Measurements from ENCODE around the gene GIPC3.

The GIPC3 gene

DNA sequence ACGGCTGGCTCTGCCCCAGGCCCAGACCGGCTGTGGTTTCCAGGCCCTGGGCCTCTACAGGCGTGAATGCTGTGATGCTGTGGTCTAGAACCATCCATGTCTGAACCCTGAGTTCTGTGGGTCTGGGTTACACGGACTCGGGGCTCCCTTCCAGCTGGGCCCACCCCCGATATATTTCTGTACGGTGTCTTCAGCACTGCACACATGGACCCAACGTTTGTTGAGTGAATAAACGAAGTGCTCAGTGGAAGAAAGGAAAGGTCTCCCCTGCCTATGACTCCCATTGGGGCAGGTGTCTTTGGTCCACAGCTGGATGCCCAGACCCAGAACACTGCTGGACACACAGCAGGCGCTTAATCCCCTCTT lies 39.6 kb upstream of the GIPC3 start:
- no peaks in the 10 kb centered on the region for H3K9me3 Mint-ChIP-seq
- peaks cover 57% of the 10 kb centered on the region for H3K36me3 Mint-ChIP-seq (ENCODE audit: low read depth)
- DNase-seq: no peak

DNA sequence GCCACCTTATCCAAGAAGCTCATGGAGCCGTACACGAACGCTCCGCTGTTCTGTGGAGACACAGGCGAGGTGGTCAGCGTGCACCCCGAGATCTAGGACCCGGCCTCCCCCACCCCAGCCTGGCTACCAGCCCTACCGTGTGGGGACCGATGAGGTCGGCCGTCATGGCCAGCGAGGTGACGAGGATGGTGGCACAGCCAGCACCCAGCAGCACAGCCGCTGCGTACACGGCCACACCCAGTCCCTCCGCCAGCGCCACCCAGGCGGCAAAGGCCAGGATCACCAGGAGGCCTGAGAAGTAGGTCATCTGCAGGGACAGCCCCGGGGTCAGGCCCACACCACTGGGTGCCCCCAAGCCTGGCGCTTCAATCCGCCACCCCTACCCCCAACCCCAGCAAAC lies 39.2 kb upstream of the GIPC3 start:
- Mint-ChIP-seq H3K4me1 (ENCODE audit: low read depth) (peaks cover 12% of the 10 kb centered on the region), H3K36me3 (ENCODE audit: low read depth) (peaks cover 61% of the 10 kb centered on the region), H3K27me3 (no peaks in the 10 kb centered on the region), H3K9me3 (no peaks in the 10 kb centered on the region), H3K4me3 (no peak overlapping the region), H3K27ac (peak overlapping the region; percentile 87)
- no peak for DNase-seq

More for the DNA sequence above, 39.6 kb upstream of the GIPC3 start:
- peaks cover 9% of the 10 kb centered on the region for H3K4me1 Mint-ChIP-seq (ENCODE audit: low read depth)
- no peak overlapping the region for H3K4me3 Mint-ChIP-seq
- H3K27me3 Mint-ChIP-seq: no peaks in the 10 kb centered on the region
- H3K27ac Mint-ChIP-seq: peak overlapping the region; percentile 87

DNA sequence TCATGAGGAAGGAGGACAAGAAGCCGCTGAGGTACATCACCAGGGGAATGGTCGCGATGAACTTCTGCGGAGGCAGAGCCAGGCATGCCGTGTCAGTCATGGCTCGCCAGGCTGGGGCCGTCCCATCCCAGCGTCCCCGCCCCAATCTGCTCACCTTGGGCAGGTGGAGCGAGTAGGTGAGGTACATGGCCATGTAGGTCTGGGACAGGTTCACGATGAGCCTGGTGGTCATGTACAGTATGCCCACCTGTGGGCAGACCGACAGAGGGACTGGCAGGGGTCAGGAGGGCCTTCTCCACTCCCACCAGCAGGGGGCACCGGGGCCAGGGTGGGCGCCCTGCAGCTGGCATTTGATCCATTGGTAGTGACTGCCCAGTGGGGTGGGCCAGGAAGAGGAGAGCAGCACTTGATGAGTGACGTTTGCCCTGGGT lies 38.0 kb upstream of the GIPC3 start:
- Mint-ChIP-seq H3K36me3 (ENCODE audit: low read depth) (peaks cover 63% of the 10 kb centered on the region), H3K9me3 (no peaks in the 10 kb centered on the region), H3K27me3 (no peaks in the 10 kb centered on the region), H3K4me1 (ENCODE audit: low read depth) (peaks cover 17% of the 10 kb centered on the region), H3K4me3 (no peak overlapping the region), H3K27ac (peak overlapping the region; percentile 14)
- DNase-seq: peak; percentile 59

DNA sequence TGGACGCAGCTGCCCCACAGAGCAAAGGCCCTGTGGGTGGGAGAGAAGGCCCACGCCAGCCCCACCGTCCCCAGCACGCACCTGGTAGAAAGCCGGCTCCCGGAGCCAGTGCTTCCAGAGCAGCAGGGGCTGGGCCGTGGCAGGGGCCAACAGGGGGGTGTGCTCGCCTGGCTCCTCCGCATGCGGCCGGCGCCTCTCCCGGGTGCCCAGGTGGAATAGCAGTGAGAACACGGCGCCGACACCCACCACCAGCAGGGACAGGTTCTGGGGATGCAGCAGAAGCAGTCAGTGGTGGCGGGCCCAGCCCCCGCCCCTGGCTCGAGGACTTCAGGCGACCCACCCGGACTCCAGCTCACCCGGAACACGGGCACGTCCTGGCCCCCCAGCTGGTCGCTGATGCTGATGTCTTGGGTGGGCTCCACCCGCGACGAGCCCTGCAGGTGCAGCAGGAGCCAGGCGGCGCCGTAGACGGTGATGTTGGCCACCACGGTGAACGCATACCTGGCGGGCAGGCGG lies 37.5 kb upstream of the GIPC3 start:
- Mint-ChIP-seq H3K27ac (peak overlapping the region; percentile 14), H3K4me1 (ENCODE audit: low read depth) (peaks cover 21% of the 10 kb centered on the region), H3K27me3 (no peaks in the 10 kb centered on the region), H3K36me3 (ENCODE audit: low read depth) (peaks cover 65% of the 10 kb centered on the region), H3K4me3 (no peak overlapping the region), H3K9me3 (no peaks in the 10 kb centered on the region)
- no peak for DNase-seq

DNA sequence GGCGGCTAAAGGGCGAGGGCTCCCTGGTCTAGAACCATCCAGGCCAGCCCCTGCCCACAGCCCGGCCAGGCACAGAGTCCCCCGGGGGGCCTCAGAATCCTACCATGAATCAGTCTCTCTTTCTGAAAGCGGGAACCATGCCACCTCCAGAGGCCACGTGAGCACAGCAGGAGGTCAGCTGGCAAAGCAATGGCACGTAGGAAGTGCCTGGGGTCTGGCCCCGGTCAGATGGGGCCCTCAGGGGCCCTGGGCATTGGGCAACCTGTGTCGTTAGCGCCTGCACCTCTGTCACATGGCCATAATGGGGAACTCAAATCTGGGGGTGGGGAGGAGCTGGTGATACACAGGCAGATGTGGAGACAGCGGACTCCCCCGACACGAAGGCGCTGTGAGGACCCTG lies 36.7 kb upstream of the GIPC3 start:
- DNase-seq: no peak
- H3K4me3 Mint-ChIP-seq: no peak overlapping the region
- no peaks in the 10 kb centered on the region for H3K9me3 Mint-ChIP-seq
- H3K36me3 Mint-ChIP-seq (ENCODE audit: low read depth): peaks cover 68% of the 10 kb centered on the region
- no peaks in the 10 kb centered on the region for H3K27me3 Mint-ChIP-seq
- peak overlapping the region; percentile 8 for H3K27ac Mint-ChIP-seq
- H3K4me1 Mint-ChIP-seq (ENCODE audit: low read depth): peaks cover 25% of the 10 kb centered on the region

DNA sequence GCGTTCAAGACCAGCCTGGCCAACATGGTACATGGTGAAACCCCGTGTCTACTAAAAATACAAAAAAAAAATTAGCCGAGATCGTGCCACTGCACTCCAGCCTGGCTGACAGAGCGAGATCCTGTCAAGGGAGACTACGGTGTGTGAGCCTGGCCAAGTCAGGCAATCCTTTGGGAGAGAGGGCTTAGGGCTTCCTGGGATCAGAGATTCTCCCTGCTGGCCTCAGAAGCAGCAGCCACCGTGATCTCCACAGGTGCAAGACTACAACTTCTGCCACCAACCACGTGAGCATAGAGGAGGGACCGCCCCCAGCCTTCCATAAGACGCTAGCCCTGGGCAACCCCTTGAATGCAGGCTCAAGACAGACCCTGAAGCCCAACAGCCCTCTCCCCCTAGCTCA lies 35.5 kb upstream of the GIPC3 start:
- H3K27ac Mint-ChIP-seq: no peak overlapping the region
- H3K36me3 Mint-ChIP-seq (ENCODE audit: low read depth): peaks cover 69% of the 10 kb centered on the region
- DNase-seq: no peak
- H3K27me3 Mint-ChIP-seq: no peaks in the 10 kb centered on the region
- H3K9me3 Mint-ChIP-seq: no peaks in the 10 kb centered on the region
- H3K4me1 Mint-ChIP-seq (ENCODE audit: low read depth): peaks cover 32% of the 10 kb centered on the region
- H3K4me3 Mint-ChIP-seq: no peak overlapping the region

DNA sequence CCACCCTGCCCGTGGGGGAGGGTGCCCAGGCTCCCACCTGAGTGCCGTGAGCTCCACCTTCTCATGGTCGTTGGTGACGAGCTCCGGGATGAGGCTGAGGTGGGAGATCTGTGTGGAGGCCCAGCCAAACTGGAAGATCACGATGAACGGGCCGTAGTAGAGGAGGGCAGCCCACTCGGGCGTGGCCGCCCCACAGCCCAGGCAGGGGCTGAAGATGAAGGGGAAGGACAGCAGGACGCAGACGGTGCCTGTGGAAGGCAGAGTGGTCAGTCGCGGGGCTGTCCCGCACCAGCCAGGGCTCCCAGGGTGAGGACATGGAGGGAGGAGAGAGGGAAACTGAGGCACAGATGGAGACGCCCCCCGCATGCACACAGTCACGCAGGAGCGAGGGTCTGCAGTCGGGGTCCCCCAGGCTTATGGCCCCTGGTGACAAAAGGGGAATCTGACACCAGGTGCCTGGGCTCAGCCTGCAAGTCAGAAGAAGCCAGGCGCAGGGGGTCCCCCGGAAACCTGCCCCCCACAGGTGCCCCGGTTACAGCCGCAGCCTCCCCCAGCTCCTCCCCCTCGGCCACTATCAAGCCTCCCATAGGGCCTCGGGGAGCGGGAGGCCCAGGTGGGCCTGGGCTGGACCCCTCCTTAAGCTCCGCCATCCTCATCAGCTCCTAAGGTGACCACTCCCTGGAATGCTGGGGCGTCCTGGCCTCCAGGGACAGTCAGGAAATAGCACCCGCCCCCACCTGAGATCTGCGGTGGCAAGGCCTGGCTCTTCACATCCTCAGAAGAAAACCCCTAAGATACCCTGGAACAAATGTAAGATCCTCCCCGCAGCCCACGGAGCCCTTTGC lies 34.1 kb upstream of the GIPC3 start:
- no peaks in the 10 kb centered on the region for H3K9me3 Mint-ChIP-seq
- H3K27me3 Mint-ChIP-seq: no peaks in the 10 kb centered on the region
- H3K4me1 Mint-ChIP-seq (ENCODE audit: low read depth): peaks cover 37% of the 10 kb centered on the region
- peaks cover 67% of the 10 kb centered on the region for H3K36me3 Mint-ChIP-seq (ENCODE audit: low read depth)
- H3K27ac Mint-ChIP-seq: peak overlapping the region; percentile 76
- no peak overlapping the region for H3K4me3 Mint-ChIP-seq
- DNase-seq: no peak

DNA sequence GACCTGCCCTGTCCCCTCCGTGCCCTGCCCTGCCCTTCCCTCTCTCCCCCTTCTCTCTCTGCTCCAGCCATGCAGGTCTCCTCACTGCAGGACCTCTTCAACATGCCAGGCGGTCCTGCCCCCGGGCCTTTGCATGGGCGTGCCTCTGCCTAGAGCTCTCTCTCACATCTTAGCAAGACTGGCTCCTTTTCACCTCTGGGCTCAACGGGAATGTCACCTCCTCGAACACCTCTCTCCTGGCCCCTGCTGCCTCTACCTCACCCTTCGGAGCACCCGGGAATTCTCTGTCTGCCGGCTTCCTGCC lies 33.5 kb upstream of the GIPC3 start:
- H3K36me3 Mint-ChIP-seq (ENCODE audit: low read depth): peaks cover 68% of the 10 kb centered on the region
- peaks cover 42% of the 10 kb centered on the region for H3K4me1 Mint-ChIP-seq (ENCODE audit: low read depth)
- no peak for DNase-seq
- H3K27ac Mint-ChIP-seq: peak overlapping the region; percentile 76
- H3K4me3 Mint-ChIP-seq: no peak overlapping the region
- no peaks in the 10 kb centered on the region for H3K27me3 Mint-ChIP-seq
- H3K9me3 Mint-ChIP-seq: no peaks in the 10 kb centered on the region

DNA sequence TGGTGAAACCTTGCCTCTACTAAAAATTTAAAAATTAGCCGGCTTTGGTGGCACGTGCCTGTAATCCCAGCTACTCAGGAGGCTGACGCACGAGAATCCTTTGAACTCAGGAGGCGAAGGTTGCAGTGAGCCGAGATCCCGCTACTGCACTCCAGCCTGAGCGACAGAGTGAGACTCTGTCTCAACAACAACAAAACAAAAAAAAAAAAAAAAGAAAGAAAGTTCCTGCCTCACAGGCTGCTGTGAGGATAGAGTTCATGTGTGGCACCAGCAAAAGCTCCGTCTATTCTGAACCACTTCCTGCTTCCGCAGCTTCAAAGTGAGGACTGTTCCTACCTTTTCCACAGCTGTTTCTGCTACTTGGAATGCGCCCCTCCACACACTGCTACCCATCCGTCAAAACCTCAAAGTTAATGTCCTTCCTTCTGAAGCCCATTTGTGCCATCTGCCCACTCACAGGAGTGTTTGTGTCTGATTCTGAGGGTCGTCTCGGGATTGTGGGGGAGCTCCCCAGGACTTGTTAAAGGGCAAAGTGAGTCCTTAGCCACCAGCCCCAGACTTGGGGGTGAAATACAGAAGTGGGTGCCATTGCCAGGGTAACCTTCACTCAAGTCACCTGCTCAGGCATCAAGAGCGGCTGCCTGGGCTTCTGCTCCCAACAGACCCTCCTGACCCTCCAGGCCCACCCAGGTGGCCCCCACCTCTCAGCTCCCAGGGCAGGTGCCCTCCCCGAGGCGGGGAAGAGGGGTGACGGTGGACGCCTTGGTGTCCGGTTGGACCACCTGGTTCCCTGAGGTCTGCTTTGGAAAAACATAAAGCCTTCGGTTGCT lies 30.8 kb upstream of the GIPC3 start:
- H3K27me3 Mint-ChIP-seq: no peaks in the 10 kb centered on the region
- DNase-seq: no peak
- peaks cover 47% of the 10 kb centered on the region for H3K36me3 Mint-ChIP-seq (ENCODE audit: low read depth)
- H3K9me3 Mint-ChIP-seq: no peaks in the 10 kb centered on the region
- H3K4me1 Mint-ChIP-seq (ENCODE audit: low read depth): peaks cover 48% of the 10 kb centered on the region
- H3K4me3 Mint-ChIP-seq: peak overlapping the region; percentile 97
- peak overlapping the region; percentile 95 for H3K27ac Mint-ChIP-seq

DNA sequence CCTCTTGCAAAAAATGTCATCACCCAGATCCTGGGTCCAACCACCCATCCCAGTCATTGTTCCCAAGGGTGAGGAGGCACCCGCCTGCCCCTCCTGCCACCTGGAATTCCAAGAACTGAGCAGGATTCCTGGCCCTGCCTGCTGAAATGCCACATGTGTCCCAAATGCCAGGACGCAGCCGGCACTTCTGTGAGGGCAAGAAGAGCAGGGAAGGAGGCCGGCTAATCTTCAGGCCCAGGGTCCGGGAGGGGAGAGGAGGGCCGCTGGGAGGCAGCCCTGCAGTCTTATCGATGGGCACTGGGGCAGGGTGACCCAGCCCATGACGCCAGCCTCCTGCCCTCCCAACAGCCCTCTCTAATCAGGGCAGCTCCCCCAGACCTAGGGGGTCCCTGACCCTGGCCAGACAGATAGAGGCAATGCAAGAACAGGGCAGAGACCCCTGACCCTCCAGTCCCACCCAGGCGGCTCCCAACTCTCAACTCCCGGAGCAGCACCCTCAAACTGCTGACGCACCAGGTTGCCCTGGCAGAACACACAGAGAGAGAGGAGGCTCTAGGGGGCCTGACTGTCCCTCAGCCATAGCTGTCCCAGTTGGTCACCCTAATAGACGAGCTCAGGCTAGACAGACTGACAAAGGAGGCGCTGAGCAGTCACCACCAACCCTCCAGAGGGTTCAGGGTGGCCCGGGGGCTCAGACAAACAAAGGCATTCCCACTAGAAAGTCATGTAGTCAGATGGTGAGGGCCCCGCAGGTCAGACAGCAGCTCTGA lies 29.4 kb upstream of the GIPC3 start:
- no peak for DNase-seq
- Mint-ChIP-seq H3K27me3 (no peaks in the 10 kb centered on the region), H3K4me1 (ENCODE audit: low read depth) (peaks cover 47% of the 10 kb centered on the region), H3K36me3 (ENCODE audit: low read depth) (peaks cover 36% of the 10 kb centered on the region), H3K27ac (peak overlapping the region; percentile 95), H3K4me3 (peak overlapping the region; percentile 97), H3K9me3 (no peaks in the 10 kb centered on the region)

DNA sequence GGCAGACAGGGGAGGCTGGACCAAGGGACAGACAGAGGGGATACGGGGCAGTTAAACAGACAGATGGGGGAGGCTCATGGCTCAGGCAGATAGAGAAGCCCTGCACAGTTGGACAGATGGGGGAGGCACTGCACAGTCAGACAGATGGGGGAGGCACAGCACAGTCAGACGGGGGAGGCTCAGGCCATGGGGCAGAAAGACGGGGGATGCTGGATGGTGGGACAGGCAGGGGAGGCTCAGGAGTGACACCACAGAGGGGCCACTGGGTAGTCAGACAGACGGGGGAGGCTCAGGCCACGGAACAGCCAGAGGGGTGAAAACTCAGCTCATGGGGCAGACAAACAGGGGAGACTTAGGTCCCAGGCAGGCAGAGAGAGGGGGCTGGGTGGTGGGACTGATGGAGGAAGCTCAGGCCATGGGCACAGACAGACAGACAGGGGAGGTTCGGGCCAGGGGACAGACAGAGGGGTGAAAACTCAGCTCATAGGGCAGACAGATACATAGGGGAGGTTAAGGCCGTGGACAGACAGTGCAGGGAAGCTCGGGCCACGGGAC lies 28.8 kb upstream of the GIPC3 start:
- Mint-ChIP-seq H3K9me3 (no peaks in the 10 kb centered on the region), H3K27ac (peak overlapping the region; percentile 95), H3K4me3 (peak overlapping the region; percentile 97), H3K4me1 (ENCODE audit: low read depth) (peaks cover 45% of the 10 kb centered on the region), H3K36me3 (ENCODE audit: low read depth) (peaks cover 33% of the 10 kb centered on the region), H3K27me3 (no peaks in the 10 kb centered on the region)
- DNase-seq: no peak

DNA sequence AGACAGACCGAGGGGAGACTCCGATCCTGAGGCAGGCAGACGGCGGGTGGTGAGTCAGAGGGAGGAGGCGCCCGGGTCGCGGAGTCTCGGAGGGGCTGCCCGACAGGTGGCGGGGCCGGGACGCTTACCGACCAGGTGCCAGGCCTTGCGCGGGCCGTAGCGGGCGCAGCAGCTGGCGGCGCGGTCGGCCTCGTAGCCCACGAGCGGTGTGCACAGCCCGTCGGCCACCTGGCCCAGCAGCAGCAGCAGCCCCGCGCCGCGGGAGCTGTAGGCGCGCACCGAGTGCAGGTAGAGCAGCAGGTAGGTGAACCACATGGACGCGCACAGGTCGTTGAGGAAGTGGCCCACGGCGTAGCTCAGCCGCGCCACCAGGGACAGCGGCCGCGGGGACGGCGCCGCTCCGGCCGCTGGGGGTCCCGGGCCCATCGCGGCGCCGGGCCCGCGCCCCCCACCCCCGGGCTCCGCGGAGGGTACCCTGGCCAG lies 28.3 kb upstream of the GIPC3 start:
- peak; percentile 78 for DNase-seq
- Mint-ChIP-seq H3K27ac (peak overlapping the region; percentile 95), H3K4me3 (peak overlapping the region; percentile 97), H3K36me3 (ENCODE audit: low read depth) (peaks cover 29% of the 10 kb centered on the region), H3K27me3 (no peaks in the 10 kb centered on the region), H3K9me3 (no peaks in the 10 kb centered on the region), H3K4me1 (ENCODE audit: low read depth) (peaks cover 41% of the 10 kb centered on the region)

DNA sequence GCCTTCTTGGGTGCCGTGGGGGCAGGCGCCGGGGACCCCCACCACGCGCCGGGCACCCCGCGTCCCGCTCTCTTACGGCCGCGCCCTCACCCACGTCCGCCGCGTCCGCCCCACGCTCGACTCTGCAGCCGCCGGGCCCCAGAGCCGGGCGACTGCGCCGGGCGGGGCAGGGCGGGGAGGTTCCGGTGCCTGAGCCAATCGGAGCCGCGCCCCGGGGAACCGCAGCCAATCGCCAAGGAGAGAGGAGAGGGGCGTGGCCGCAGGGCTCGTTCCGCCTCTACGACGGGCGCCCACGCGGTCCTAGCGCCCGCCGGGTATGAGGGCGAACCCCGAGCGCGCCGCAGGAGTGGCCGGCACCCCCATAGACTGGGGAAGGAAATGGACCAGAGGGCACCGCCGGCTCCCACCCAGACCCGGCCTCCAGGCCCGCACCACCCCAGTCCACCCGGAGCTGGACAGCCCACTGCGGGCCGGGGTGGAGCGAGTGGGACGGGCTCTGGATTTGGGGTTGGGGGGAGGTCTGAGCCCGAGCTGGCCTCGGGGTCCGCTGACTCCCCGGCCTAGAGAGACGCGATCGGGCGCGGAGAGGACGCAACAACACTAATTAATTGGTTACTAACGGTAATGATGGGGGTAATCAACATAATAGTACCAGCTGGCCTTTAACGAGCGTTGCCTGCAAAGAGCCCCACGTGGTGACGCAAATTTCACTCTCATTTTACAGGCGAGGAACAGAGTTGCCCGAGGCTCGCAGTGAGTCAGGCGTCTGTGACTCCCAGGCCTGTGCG lies 27.6 kb upstream of the GIPC3 start, which contains the start of gene MFSD12:
TSS of gene MFSD12 (minus strand) at position 126 of the 788 bp plus-strand sequence. CDS start 183 bp downstream, outside the sequence.
- peak within 1 kb of the TSS; percentile 97 for H3K4me3 Mint-ChIP-seq
- H3K9me3 Mint-ChIP-seq: no peaks in the 10 kb centered on the region
- H3K27me3 Mint-ChIP-seq: no peaks in the 10 kb centered on the region
- H3K36me3 Mint-ChIP-seq (ENCODE audit: low read depth): peaks cover 27% of the 10 kb centered on the region
- peak; percentile 96 for DNase-seq
- peak within 1 kb of the TSS; percentile 95 for H3K27ac Mint-ChIP-seq
- H3K4me1 Mint-ChIP-seq (ENCODE audit: low read depth): peaks cover 38% of the 10 kb centered on the region

Measured in activated T-cell treated with anti-CD3 and anti-CD28 coated beads, Interleukin-2, amount 50 U/mL, for 24 hours (primary cell).